Transverse colon (tissue), 4 donors: Measurements from ENCODE around the gene BCL7C. TPM values are rescaled to one million over a fixed set of nuclear protein-coding genes. Genes with fewer than 3 reads are reported as not detected.

Experiments
- DNase-seq: peaks from one replicate; pipeline ENCODE4 v3.0.0-alpha.2; 2019
- H3K27ac ChIP-seq, 4 donors: fragments of 200-600 bp; sonication (generic); 2 replicates each; pipeline ENCODE4 v1.5.1; 2016 to 2018; ENCODE audit warnings: inconsistent platforms in 4 of 4
- H3K27me3 ChIP-seq: fragments of 200-600 bp; sonication (generic); 2 replicates; pipeline ENCODE4 v1.5.1; 2017; ENCODE audit warnings: inconsistent platforms
- H3K36me3 ChIP-seq, 4 donors: fragments of 200-600 bp; sonication (generic); 2 replicates each; pipeline ENCODE4 v1.5.1; 2017 to 2019; ENCODE audit warnings: inconsistent platforms in 4 of 4
- H3K4me1 ChIP-seq, 4 donors: fragments of 200-600 bp; sonication (generic); 2 replicates each; pipeline ENCODE4 v1.5.1; 2017 to 2020; ENCODE audit warnings: inconsistent platforms in 4 of 4
- H3K4me3 ChIP-seq, 4 donors: fragments of 200-600 bp; sonication (generic); 1 replicate in 1 of 4; 2 replicates in 3 of 4; pipeline versions ENCODE4 v1.5.1 to v1.6.1; 2017 to 2019; ENCODE audit warnings: inconsistent platforms in 4 of 4
- H3K9me3 ChIP-seq, 2 donors: fragments of 200-600 bp; sonication (generic); 2 replicates each; pipeline ENCODE4 v1.5.1; 2017 to 2019; ENCODE audit warnings: inconsistent platforms in 2 of 2
- EP300 ChIP-seq: sonication (generic); formaldehyde crosslinking; IDR thresholded peaks from one replicate; pipeline ENCODE4 v1.6.1; 2017; ENCODE audit warnings: antibody characterized with exemption, low read depth
- POLR2A ChIP-seq: fragments of 450-650 bp; IDR thresholded peaks from one replicate; pipeline ENCODE4 v1.6.1; 2016; ENCODE audit warnings: antibody characterized with exemption, mild to moderate bottlenecking, moderate library complexity
- POLR2AphosphoS5 ChIP-seq, 3 donors: sonication (generic); formaldehyde crosslinking; IDR thresholded peaks; one replicate each; pipeline ENCODE4 v1.6.1; 2016; ENCODE audit warnings: antibody characterized with exemption in 3 of 3
- WGBS, 2 donors: methylation state at CpG; one replicate each; pipeline ENCODE4 v1.1.5; 2018; ENCODE audit warnings: low coverage in 1 of 2; 5-methylcytosine and 5-hydroxymethylcytosine counted together
- in situ Hi-C, 4 donors: fragments of 200-750 bp; cut with MboI; loops; one replicate each; pipeline versions ENCODE4 v1.15.0 to v1.15.1; 2017; ENCODE audit warnings: low sequenced_read_pairs in 3 of 4, low pct_ligation_motif_present in 1 of 4, low pct_unique_long_range_greater_than_20kb in 1 of 4
- intact Hi-C: fragments of 100-400 bp; cut with DNase I; formaldehyde crosslinking; loops from one replicate; pipeline ENCODE4 v1.15.1; 2023; ENCODE audit warnings: low total_unique reads
- total RNA-seq, 4 donors: library from RNA; depleted of rRNA; stranded (reverse); fragments of >200 nt; gene quantifications; one replicate each; pipeline ENCODE4 v1.1.0, GENCODE V29; 2016
- TF ChIP-seq, protein P1 (sequence below), 5 experiments: fragments of 200-600 bp in 3 of 5; fragments of 450-650 bp in 2 of 5; sonication (generic) in 3 of 5; IDR thresholded peaks; 1 replicate in 2 of 5; 2 replicates in 3 of 5; pipeline ENCODE4 v1.5.1; 2016 to 2017; ENCODE audit warnings: antibody characterized with exemption in 5 of 5, inconsistent platforms in 3 of 5, mild to moderate bottlenecking in 2 of 5, moderate library complexity in 1 of 5

The BCL7C gene
- total RNA-seq, 4 donors from 2014 or later, result 13.8 to 57.3 (median 24.0) TPM

GRCh38 chr16:30889721-30890120, 4.2 kb downstream of the BCL7C start:
- 70 to 89% methylated on average over 2 to 5 of the region's 5 CpGs for WGBS, 2 donors
- intact Hi-C loops (no loop called here), in situ Hi-C loops (no loop called here)
- Histone ChIP-seq H3K4me1 (peaks cover 13 to 19% (median 18%) of the 10 kb centered on the region in 4 donors), H3K4me3 (no peak overlapping the region), H3K27me3 (no peaks in the 10 kb centered on the region), H3K36me3 (peaks cover 0 to 23% (median 4%) of the 10 kb centered on the region in 4 donors), H3K27ac (no peak overlapping the region), H3K9me3 (no peaks in the 10 kb centered on the region)
- TF ChIP-seq EP300 (no peak), POLR2AphosphoS5 (IDR thresholded peaks at IDR 0.05) (no peak)
- TF ChIP-seq, protein P1, sequence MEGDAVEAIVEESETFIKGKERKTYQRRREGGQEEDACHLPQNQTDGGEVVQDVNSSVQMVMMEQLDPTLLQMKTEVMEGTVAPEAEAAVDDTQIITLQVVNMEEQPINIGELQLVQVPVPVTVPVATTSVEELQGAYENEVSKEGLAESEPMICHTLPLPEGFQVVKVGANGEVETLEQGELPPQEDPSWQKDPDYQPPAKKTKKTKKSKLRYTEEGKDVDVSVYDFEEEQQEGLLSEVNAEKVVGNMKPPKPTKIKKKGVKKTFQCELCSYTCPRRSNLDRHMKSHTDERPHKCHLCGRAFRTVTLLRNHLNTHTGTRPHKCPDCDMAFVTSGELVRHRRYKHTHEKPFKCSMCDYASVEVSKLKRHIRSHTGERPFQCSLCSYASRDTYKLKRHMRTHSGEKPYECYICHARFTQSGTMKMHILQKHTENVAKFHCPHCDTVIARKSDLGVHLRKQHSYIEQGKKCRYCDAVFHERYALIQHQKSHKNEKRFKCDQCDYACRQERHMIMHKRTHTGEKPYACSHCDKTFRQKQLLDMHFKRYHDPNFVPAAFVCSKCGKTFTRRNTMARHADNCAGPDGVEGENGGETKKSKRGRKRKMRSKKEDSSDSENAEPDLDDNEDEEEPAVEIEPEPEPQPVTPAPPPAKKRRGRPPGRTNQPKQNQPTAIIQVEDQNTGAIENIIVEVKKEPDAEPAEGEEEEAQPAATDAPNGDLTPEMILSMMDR (IDR thresholded peaks at IDR 0.05), result no peak
- DNase-seq, result no peak

- Histone ChIP-seq H3K27ac (no peak overlapping the region), H3K36me3 (peaks cover 0 to 23% (median 4%) of the 10 kb centered on the region in 4 donors), H3K4me1 (peaks cover 9 to 13% (median 12%) of the 10 kb centered on the region in 4 donors), H3K27me3 (no peaks in the 10 kb centered on the region), H3K9me3 (no peaks in the 10 kb centered on the region), H3K4me3 (no peak overlapping the region)
- in situ Hi-C loops (no loop called here), intact Hi-C loops (no loop called here)
- TF ChIP-seq POLR2A (no peak), EP300 (no peak)
- 86 to 100% methylated on average over 1 to 8 of the region's 8 CpGs for whole genome bisulfite sequencing, 2 donors
- DNase-seq, result no peak
Measured at GRCh38 chr16:30888856-30889499, 4.9 kb downstream of the BCL7C start.

DNA sequence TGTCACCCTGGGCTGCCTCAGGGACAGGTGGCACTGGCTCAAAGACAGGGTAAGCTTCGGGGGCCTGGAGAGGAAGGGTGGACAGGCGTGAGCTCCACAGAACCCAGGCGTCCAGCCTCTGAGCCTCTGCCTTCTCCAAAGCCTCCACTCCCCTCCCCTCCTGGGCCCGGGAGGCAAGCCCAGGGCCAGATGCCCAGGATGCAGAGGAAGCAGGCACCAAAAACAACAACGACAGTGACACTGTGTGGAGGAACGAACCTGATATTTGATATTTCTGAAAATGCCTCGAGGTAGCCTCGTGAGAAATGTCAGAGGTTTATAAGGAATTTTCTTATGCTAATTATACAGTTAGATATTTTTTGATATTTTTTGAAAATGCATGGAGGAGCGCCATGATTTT, 6.0 kb downstream of the BCL7C start:
- Histone ChIP-seq H3K27ac (no peak overlapping the region), H3K27me3 (no peaks in the 10 kb centered on the region), H3K36me3 (peaks cover 0 to 23% (median 4%) of the 10 kb centered on the region in 4 donors), H3K9me3 (no peaks in the 10 kb centered on the region), H3K4me1 (peaks cover 6 to 10% (median 6%) of the 10 kb centered on the region in 4 donors), H3K4me3 (no peak overlapping the region)
- TF ChIP-seq POLR2AphosphoS5 (IDR thresholded peaks at IDR 0.05) (no peak), POLR2A (no peak), EP300 (no peak)
- TF ChIP-seq, protein P1 (IDR thresholded peaks at IDR 0.05), result no peak
- WGBS, 2 donors, result 88% methylated on average over 5 to 9 of the region's 9 CpGs
- intact Hi-C loops (no loop called here), in situ Hi-C loops (no loop called here)
- DNase-seq, result no peak

DNA sequence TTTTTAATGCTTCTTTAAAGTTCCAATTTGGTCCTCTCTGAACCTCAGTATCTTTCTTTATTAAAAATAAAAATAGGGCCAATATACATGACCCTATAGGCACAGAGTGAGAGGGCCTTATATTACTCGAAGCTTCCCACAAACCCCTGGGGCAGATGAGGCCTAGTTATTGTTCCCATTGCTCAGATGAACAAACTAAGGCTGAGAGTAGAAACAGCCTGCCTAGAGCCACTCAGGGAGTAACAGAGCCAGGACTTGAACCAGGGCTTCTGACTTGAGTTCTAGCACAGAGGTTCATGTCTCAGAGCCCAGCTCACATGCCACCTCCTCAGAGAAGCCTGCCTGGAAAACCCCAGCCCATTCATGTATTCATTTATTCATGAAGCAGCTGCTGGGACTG, 7.7 kb downstream of the BCL7C start:
- Histone ChIP-seq H3K27me3 (no peaks in the 10 kb centered on the region), H3K4me3 (no peak overlapping the region), H3K27ac (no peak overlapping the region), H3K4me1 (peaks cover 0 to 21% (median 12%) of the 10 kb centered on the region in 4 donors), H3K36me3 (peaks cover 0 to 23% (median 4%) of the 10 kb centered on the region in 4 donors), H3K9me3 (no peaks in the 10 kb centered on the region)
- 87% methylated on average over 1 of the region's 1 CpG; no CpG with 5 or more reads in 1 of the 2 donors for WGBS, 2 donors
- TF ChIP-seq, protein P1 (IDR thresholded peaks at IDR 0.05), result no peak
- TF ChIP-seq EP300 (no peak), POLR2AphosphoS5 (IDR thresholded peaks at IDR 0.05) (no peak), POLR2A (no peak)
- in situ Hi-C loops, result no loop called here
- no peak for DNase-seq
- intact Hi-C loops, result no loop called here

DNA sequence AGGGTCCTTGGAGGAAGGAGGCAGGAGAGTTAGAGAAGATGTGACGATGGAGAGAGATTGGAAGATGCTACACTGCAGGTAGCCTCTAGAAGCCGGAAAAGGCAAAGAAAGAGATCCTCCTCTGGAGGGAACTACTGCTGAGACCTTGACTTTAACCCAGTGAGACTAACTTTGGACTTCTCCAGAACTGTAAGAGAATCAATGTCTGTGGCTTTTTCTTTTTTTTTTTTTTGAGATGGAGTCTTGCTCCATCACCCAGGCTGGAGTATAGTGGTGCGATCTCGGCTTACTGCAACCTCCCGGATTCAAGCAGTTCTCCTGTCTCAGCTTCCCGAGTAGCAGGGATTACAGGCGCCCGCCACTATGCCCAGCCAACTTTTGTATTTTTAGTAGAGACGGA, 8.7 kb downstream of the BCL7C start:
- intact Hi-C loops (no loop called here), in situ Hi-C loops (no loop called here)
- Histone ChIP-seq H3K27me3 (no peaks in the 10 kb centered on the region), H3K4me1 (peaks cover 0 to 27% (median 13%) of the 10 kb centered on the region in 4 donors), H3K36me3 (peaks cover 0 to 23% (median 4%) of the 10 kb centered on the region in 4 donors), H3K4me3 (no peak overlapping the region), H3K27ac (no peak overlapping the region), H3K9me3 (no peaks in the 10 kb centered on the region)
- DNase-seq, result no peak
- WGBS, 2 donors, result 91 to 100% methylated on average over 2 to 9 of the region's 9 CpGs
- no peak for TF ChIP-seq POLR2A
- TF ChIP-seq POLR2AphosphoS5 (IDR thresholded peaks at IDR 0.05), result no peak
- no peak for TF ChIP-seq EP300
- TF ChIP-seq, protein P1 (IDR thresholded peaks at IDR 0.05), result no peak
